VCaP (cell line): ENCODE data around the gene PIGR.
A peak's percentile ranks its signal among the peaks of the same experiment; 100 is the strongest.

Experiments used
- H3K27ac ChIP-seq: fragments of 450-650 bp; 2 replicates; pipeline ENCODE4 v1.5.1; 2017
- CTCF ChIP-seq: fragments of 450-650 bp; conservative IDR thresholded peaks from 2 replicates; pipeline ENCODE4 v1.5.1; 2017; ENCODE audit warnings: mild to moderate bottlenecking, moderate library complexity

The PIGR gene

GRCh38 chr1:206895325-206895724 lies 50.9 kb downstream of the PIGR start:
- H3K27ac ChIP-seq = peak overlapping the region; percentile 49; the same call in 1 of the 2 replicates
- no peak for TF ChIP-seq CTCF

- TF ChIP-seq CTCF = no peak
- H3K27ac ChIP-seq = no peak overlapping the region
Measured at GRCh38 chr1:206893380-206893779, 52.9 kb downstream of the PIGR start.

- TF ChIP-seq CTCF = no peak
- H3K27ac ChIP-seq = no peak overlapping the region
Measured at GRCh38 chr1:206892351-206892984, 53.8 kb downstream of the PIGR start.

GRCh38 chr1:206891412-206891811 lies 54.9 kb downstream of the PIGR start:
- H3K27ac ChIP-seq = no peak overlapping the region
- no peak for TF ChIP-seq CTCF

GRCh38 chr1:206890125-206891060 lies 55.9 kb downstream of the PIGR start:
- TF ChIP-seq CTCF = no peak
- H3K27ac ChIP-seq = peak overlapping the region; percentile 56

- H3K27ac ChIP-seq = no peak overlapping the region
- TF ChIP-seq CTCF = no peak
Measured at GRCh38 chr1:206887701-206888100, 58.6 kb downstream of the PIGR start.

- TF ChIP-seq CTCF = no peak
- no peak overlapping the region for H3K27ac ChIP-seq
Measured at GRCh38 chr1:206886831-206887230, 59.4 kb downstream of the PIGR start.
